ENCODE measurements around the gene NAXE. TPM values are rescaled to one million over a fixed set of nuclear protein-coding genes. Genes with fewer than 3 reads are reported as not detected.

The NAXE gene
- total and polyA plus RNA-seq, 2 experiments from 2014 or later = 117 to 198 TPM

DNA sequence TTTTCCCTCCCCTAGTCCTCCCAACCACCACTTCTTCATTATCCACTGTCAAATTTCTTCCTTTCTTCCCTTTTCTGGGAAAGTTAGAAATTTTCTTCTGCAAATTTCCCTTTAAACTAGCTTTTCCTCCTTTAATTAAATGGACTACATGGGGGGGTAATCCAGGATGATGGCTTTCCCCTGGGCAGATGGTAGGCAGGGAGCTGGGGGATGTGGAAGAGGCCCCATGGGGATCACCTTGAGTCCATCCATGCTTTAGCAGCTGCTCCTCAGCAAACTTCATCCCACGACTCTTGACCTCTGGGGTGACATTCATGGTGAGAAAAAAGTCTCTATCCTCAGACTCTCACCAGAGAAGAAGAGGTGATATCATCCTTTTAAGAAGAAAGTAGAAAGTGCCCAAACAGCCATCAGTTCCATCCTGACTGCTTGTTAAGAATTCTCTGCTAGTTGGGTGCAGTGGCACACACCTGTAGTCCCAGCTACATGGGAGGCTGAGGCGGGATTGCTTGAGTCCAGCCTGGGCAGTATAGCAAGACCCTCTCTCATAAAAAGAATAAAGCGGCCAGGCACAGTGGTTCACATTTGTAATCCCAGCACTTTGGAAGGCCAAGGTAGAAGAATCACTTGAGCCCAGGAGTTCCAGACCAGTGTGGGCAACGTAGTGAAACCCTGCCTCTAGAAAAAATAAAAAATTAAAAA is 7.3 kb downstream of the NAXE start:
- no peak overlapping the region for H3K27ac ChIP-seq
- H3K36me3 ChIP-seq (replicated peaks; ENCODE audit: insufficient read depth, low read depth) = no peaks in the 10 kb centered on the region
- H3K4me1 ChIP-seq (ENCODE audit: insufficient read depth) = peaks cover 9% of the 10 kb centered on the region
- DNase-seq (ENCODE audit: low spot score) = no peak
- TF ChIP-seq EZH2 (IDR thresholded peaks at IDR 0.05; ENCODE audit: borderline replicate concordance) = no peak
- TF ChIP-seq EZH2phosphoT487 (IDR thresholded peaks at IDR 0.05; ENCODE audit: low read depth, severe bottlenecking, unreplicated experiment) = no peak
- TF ChIP-seq, protein P1, sequence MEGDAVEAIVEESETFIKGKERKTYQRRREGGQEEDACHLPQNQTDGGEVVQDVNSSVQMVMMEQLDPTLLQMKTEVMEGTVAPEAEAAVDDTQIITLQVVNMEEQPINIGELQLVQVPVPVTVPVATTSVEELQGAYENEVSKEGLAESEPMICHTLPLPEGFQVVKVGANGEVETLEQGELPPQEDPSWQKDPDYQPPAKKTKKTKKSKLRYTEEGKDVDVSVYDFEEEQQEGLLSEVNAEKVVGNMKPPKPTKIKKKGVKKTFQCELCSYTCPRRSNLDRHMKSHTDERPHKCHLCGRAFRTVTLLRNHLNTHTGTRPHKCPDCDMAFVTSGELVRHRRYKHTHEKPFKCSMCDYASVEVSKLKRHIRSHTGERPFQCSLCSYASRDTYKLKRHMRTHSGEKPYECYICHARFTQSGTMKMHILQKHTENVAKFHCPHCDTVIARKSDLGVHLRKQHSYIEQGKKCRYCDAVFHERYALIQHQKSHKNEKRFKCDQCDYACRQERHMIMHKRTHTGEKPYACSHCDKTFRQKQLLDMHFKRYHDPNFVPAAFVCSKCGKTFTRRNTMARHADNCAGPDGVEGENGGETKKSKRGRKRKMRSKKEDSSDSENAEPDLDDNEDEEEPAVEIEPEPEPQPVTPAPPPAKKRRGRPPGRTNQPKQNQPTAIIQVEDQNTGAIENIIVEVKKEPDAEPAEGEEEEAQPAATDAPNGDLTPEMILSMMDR (IDR thresholded peaks at IDR 0.05; ENCODE audit: poor library complexity) = no peak
- H3K4me3 ChIP-seq = no peak overlapping the region
- no peak overlapping the region for H3K4me2 ChIP-seq
- 90% methylated on average over 4 of the region's 4 CpGs for WGBS (ENCODE audit: low lambda C conversion rate, missing lambda C conversion rate)
- H3K27me3 ChIP-seq = no peaks in the 10 kb centered on the region
- no peaks in the 10 kb centered on the region for H3K9me2 ChIP-seq (replicated peaks; ENCODE audit: insufficient read depth)
- H2AFZ ChIP-seq = no peak overlapping the region
- no peaks in the 10 kb centered on the region for H4K20me1 ChIP-seq (ENCODE audit: insufficient read depth, poor library complexity, severe bottlenecking)
- peaks cover 21% of the 10 kb centered on the region for H3K79me2 ChIP-seq
- H3K9me3 ChIP-seq (ENCODE audit: low read depth) = no peaks in the 10 kb centered on the region

DNA sequence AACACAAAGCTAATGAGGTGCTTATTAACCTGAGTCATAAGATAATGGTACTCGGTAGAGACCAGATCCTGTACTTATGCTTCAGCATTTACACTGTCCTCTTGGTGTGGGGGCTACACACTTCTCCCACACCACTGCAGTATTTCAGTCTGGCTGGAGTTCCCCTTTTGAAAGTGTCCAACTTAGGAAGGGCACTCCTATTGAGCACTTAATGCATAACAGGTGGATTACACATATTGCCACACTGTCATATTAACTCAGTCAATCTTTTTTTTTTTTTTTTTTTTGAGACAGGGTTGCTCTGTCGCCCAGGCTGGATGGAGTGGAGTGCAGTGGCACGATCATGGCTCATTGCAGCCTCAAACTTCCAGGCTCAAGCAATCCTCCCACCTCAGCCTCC is 8.2 kb downstream of the NAXE start:
- Histone ChIP-seq H3K4me2 (peak overlapping the region; percentile 85), H4K20me1 (ENCODE audit: insufficient read depth, poor library complexity, severe bottlenecking) (no peaks in the 10 kb centered on the region), H3K4me1 (ENCODE audit: insufficient read depth) (peaks cover 9% of the 10 kb centered on the region), H3K9me2 (replicated peaks; ENCODE audit: insufficient read depth) (no peaks in the 10 kb centered on the region), H2AFZ (no peak overlapping the region), H3K27ac (no peak overlapping the region), H3K36me3 (replicated peaks; ENCODE audit: insufficient read depth, low read depth) (no peaks in the 10 kb centered on the region), H3K27me3 (no peaks in the 10 kb centered on the region), H3K9me3 (ENCODE audit: low read depth) (no peaks in the 10 kb centered on the region), H3K79me2 (peaks cover 21% of the 10 kb centered on the region), H3K4me3 (no peak overlapping the region)
- DNase-seq (ENCODE audit: low spot score) = no peak
- no peak for TF ChIP-seq EZH2 (IDR thresholded peaks at IDR 0.05; ENCODE audit: borderline replicate concordance)
- 80% methylated on average over 3 of the region's 3 CpGs for WGBS (ENCODE audit: low lambda C conversion rate, missing lambda C conversion rate)

DNA sequence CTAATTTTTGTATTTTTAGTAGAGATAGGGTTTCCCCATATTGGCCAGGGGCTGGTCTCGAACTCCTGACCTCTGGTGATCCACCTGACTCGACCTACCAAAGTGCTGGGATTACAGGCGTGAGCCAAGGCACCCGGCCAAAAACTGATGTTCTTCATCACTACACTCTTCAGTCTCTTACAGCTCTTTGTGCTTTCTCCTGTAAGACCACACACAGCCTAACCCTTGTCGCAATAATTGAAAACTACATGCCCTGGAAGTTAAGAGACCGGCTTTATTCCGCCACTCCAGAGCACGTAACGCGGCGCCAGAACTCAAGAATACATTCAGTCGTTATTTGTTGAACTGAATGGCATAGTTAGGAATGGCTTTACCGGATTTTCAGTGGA is 9.2 kb downstream of the NAXE start:
- peak overlapping the region; percentile 82 for H3K27ac ChIP-seq

More for the DNA sequence above, 9.2 kb downstream of the NAXE start:
- no peak for DNase-seq (ENCODE audit: low spot score)
- Histone ChIP-seq H4K20me1 (ENCODE audit: insufficient read depth, poor library complexity, severe bottlenecking) (no peaks in the 10 kb centered on the region), H3K4me3 (peak overlapping the region; percentile 67), H3K27me3 (no peaks in the 10 kb centered on the region), H3K4me1 (ENCODE audit: insufficient read depth) (peaks cover 9% of the 10 kb centered on the region), H2AFZ (peak overlapping the region; percentile 97), H3K9me2 (replicated peaks; ENCODE audit: insufficient read depth) (no peaks in the 10 kb centered on the region), H3K4me2 (peak overlapping the region; percentile 85), H3K79me2 (peaks cover 21% of the 10 kb centered on the region), H3K9me3 (ENCODE audit: low read depth) (no peaks in the 10 kb centered on the region), H3K36me3 (replicated peaks; ENCODE audit: insufficient read depth, low read depth) (no peaks in the 10 kb centered on the region)
- WGBS (ENCODE audit: low lambda C conversion rate, missing lambda C conversion rate) = 10% methylated on average over 13 of the region's 13 CpGs
- TF ChIP-seq, protein P1 (IDR thresholded peaks at IDR 0.05; ENCODE audit: poor library complexity) = no peak
- no peak for TF ChIP-seq EZH2 (IDR thresholded peaks at IDR 0.05; ENCODE audit: borderline replicate concordance)
- TF ChIP-seq EZH2phosphoT487 (IDR thresholded peaks at IDR 0.05; ENCODE audit: low read depth, severe bottlenecking, unreplicated experiment) = no peak
